NCI-H2107 (cell line): ENCODE results near the gene PACC1.
"Not testable (repeated sequence)": the region's sequence is repeated elsewhere in the genome, so short reads cannot be mapped to it uniquely, and the experiment has no call there.

ENCODE experiments used
- DNase-seq: peaks from one replicate; lab custom pipeline; 2025; lab: John Stamatoyannopoulos, UW

Gene PACC1

GRCh38 chr1:212326541-212326940, 88.1 kb downstream of the PACC1 start:
- DNase-seq = no peak

- DNase-seq = no peak
Observed at GRCh38 chr1:212323066-212323465, 91.6 kb downstream of the PACC1 start.

GRCh38 chr1:212321031-212321430, 93.7 kb downstream of the PACC1 start:
- not testable (repeated sequence) for DNase-seq

- no peak for DNase-seq
Observed at GRCh38 chr1:212317916-212318315, 96.8 kb downstream of the PACC1 start.

- no peak for DNase-seq
Observed at GRCh38 chr1:212315907-212316306, 98.8 kb downstream of the PACC1 start.

- DNase-seq = no peak
Observed at GRCh38 chr1:212315184-212315583, 99.5 kb downstream of the PACC1 start.
